Measurements from ENCODE around the gene UBA7. TPM values are rescaled to one million over a fixed set of nuclear protein-coding genes. Genes with fewer than 3 reads are reported as not detected.

UBA7 gene
- total and polyA plus RNA-seq, 2 of the 13 experiments (the other 11 are each of a cell fraction or from before 2014, with no cell fraction given): 9.5 to 16.5 TPM

GRCh38 chr3:49799761-49800160, 14.0 kb downstream of the UBA7 start, which contains the start of gene CDHR4:
Gene CDHR4, minus strand, starts transcription at chr3:49799873. Its CDS starts 61 bp downstream, at chr3:49799812.
- in situ Hi-C loops (cut with HindIII; ENCODE audit: extremely low pct_ligation_motif_present, low pct_unique_long_range_greater_than_20kb): loop anchor here (10.0 kb wide), 1 partner anchor 105 kb away; the partner anchor contains the start of gene MST1R
- Histone ChIP-seq H3K4me1 (ENCODE audit: insufficient read depth, low read length) (peaks cover 61% of the 10 kb centered on the region), H3K9me3 (ENCODE audit: low read length) (no peaks in the 10 kb centered on the region), H3K27me3 (ENCODE audit: control insufficient read depth in 1 of 2, insufficient read depth in 2 of 2, low read length in 2 of 2) (peaks cover 1 to 12% of the 10 kb centered on the region in 2 experiments; a peak in 4 of 5 replicates), H3K4me2 (ENCODE audit: low read depth, low read length) (peak within 1 kb of the TSS; percentile 41), H3K79me2 (ENCODE audit: insufficient read depth, low read length) (no peaks in the 10 kb centered on the region), H4K20me1 (ENCODE audit: insufficient read depth, low read length) (no peaks in the 10 kb centered on the region), H3K36me3 (replicated peaks in 1 of 2; ENCODE audit: control insufficient read depth in 1 of 2, insufficient read depth in 2 of 2, low read length in 2 of 2) (no peaks in the 10 kb centered on the region), H3K9ac (ENCODE audit: insufficient read depth, low read depth, low read length) (0 out of 2 replicates have a peak within 1 kb of the TSS, but pooled peaks have one; percentile 25), H3K4me3 (replicated peaks in 1 of 3; ENCODE audit: insufficient read depth in 1 of 3, low read depth in 2 of 3, low read length in 3 of 3) (no peak within 1 kb of the TSS), H3K27ac (ENCODE audit: extremely low read length, insufficient read depth, low read length) (no peak within 1 kb of the TSS), H2AFZ (ENCODE audit: low read length) (no peak within 1 kb of the TSS)
- CTCF ChIA-PET (ENCODE audit: low intra/inter-chr PET ratio, low total read pairs): no interaction called here
- intact Hi-C loops (cut with micrococcal nuclease; ENCODE audit: unreplicated experiment): no loop called here
- FAIRE-seq: no peak
- DNase-seq (ENCODE audit: low spot score): peak; percentile 44
- WGBS (ENCODE audit: low lambda C conversion rate): 0% methylated on average over 2 of the region's 4 CpGs
- TF ChIP-seq TOE1 (CRISPR knock-in tag; IDR thresholded peaks at IDR 0.05) (no peak), TRIM22 (IDR thresholded peaks at IDR 0.05) (no peak), ATM (IDR thresholded peaks at IDR 0.05; ENCODE audit: borderline replicate concordance) (no peak), SNAI1 (CRISPR knock-in tag; IDR thresholded peaks at IDR 0.05; ENCODE audit: borderline replicate concordance) (no peak), FOSL2 (CRISPR knock-in tag; IDR thresholded peaks at IDR 0.05) (peak; percentile 70), RAD51 (IDR thresholded peaks at IDR 0.05; ENCODE audit: borderline replicate concordance) (no peak), RFX5 (IDR thresholded peaks at IDR 0.05; ENCODE audit: low read depth, low read length) (0 out of 2 replicates have a peak, but pooled peaks have one; percentile 17), SIN3B (IDR thresholded peaks at IDR 0.05; ENCODE audit: low read length) (no peak), ZNF713 (CRISPR knock-in tag; IDR thresholded peaks at IDR 0.05) (no peak), ZNF841 (CRISPR knock-in tag; IDR thresholded peaks at IDR 0.05; ENCODE audit: borderline replicate concordance) (no peak), PITX1 (CRISPR knock-in tag; IDR thresholded peaks at IDR 0.05) (no peak), HOXA7 (CRISPR knock-in tag; IDR thresholded peaks at IDR 0.05) (no peak), CBFB (CRISPR knock-in tag; IDR thresholded peaks at IDR 0.05) (no peak)
- no TSS peak for BruUV-seq (replicated peaks)
- POLR2A ChIA-PET: interaction anchor here (2.6 kb wide), 1 partner anchor 14 kb away, joined by 11 read pairs; the partner anchor contains the start of gene IP6K1
- ATAC-seq: no peak

Measured in HepG2 (cell line).